K562 (cell line): ENCODE data around the gene SLC43A2. TPM values are rescaled to one million over a fixed set of nuclear protein-coding genes. Genes with fewer than 3 reads are reported as not detected.

Experiments
- ATAC-seq: fragments of 200-7000 bp; cut with Tn5 transposase; 3 replicates; pipeline ENCODE4 v1.9.1; 2020; ENCODE audit warnings: moderate library complexity
- BruUV-seq: library from RNA; stranded (reverse); fragments of 400-500 nt; replicated peaks from 2 replicates; lab custom pipeline; 2021; lab: Mats Ljungman, UMichigan
- CTCF ChIA-PET: fragments of 300-600 bp; formaldehyde crosslinking; extraction: SDS; loops from one replicate; lab custom pipeline; 2021; ENCODE audit warnings: low intra/inter-chr PET ratio; lab: Yijun Ruan, JAX
- POLR2A ChIA-PET: fragments of 300-600, 350-650 bp; sonication (Branson Sonifier 250); formaldehyde crosslinking; extraction: SDS; loops from one replicate; lab custom pipeline; 2021; ENCODE audit warnings: antibody characterized with exemption, inconsistent platforms; lab: Yijun Ruan, JAX
- DNase-seq, 4 experiments: peaks; one replicate each; pipeline versions ENCODE4 v3.0.0 to v3.0.0-alpha.2; 2011 to 2018; ENCODE audit warnings: low spot score in 3 of 4, mixed read lengths in 3 of 4; ENCODE audit errors: extremely low read depth in 1 of 4
- FAIRE-seq: peaks from 2 replicates; lab custom pipeline; 2011; peaks lifted over from hg19 to GRCh38; lab: Jason Lieb, UNC
- H2AFZ ChIP-seq: 2 replicates; pipeline ENCODE4 v1.6.0; 2011; ENCODE audit warnings: low read depth, low read length, control low read depth, inconsistent platforms
- H3K27ac ChIP-seq: fragments of 200-600 bp; 3 replicates; pipeline ENCODE4 v1.8.0; 2011; ENCODE audit warnings: low read depth, mild to moderate bottlenecking, control low read depth, inconsistent platforms, low read length, moderate library complexity, mixed read lengths; ENCODE audit errors: extremely low read depth
- H3K27me3 ChIP-seq, 2 experiments: fragments of 300-600 bp in 1 of 2; 2 replicates in 1 of 2; 3 replicates in 1 of 2; pipeline versions ENCODE4 v1.6.0 to v1.8.0; 2011; ENCODE audit warnings: inconsistent platforms in 2 of 2, low read length in 2 of 2, mild to moderate bottlenecking in 1 of 2, mixed read lengths in 1 of 2, moderate library complexity in 1 of 2; ENCODE audit not compliant: control insufficient read depth in 2 of 2, insufficient read depth in 2 of 2
- H3K36me3 ChIP-seq: fragments of 300-600 bp; 3 replicates; pipeline ENCODE4 v1.8.0; 2011; ENCODE audit warnings: mild to moderate bottlenecking, low read length, inconsistent platforms; ENCODE audit not compliant: control insufficient read depth, insufficient read depth
- H3K4me1 ChIP-seq, 2 experiments: fragments of 200-600 bp in 1 of 2; replicated peaks in 1 of 2; 2 replicates in 1 of 2; 3 replicates in 1 of 2; pipeline versions ENCODE4 v1.5.1 to v1.8.0; 2011; ENCODE audit warnings: inconsistent platforms in 2 of 2, low read length in 2 of 2, mild to moderate bottlenecking in 1 of 2, mixed read lengths in 1 of 2, moderate library complexity in 1 of 2; ENCODE audit not compliant: control insufficient read depth in 2 of 2, insufficient read depth in 2 of 2
- H3K4me2 ChIP-seq: 2 replicates; pipeline ENCODE4 v1.6.1; 2011; ENCODE audit warnings: low read length, control low read depth, inconsistent platforms, mixed read lengths; ENCODE audit not compliant: insufficient read depth
- H3K4me3 ChIP-seq: fragments of 200-600 bp; sonication (generic), shearing (Covaris generic); 2 replicates; pipeline ENCODE4 v1.5.1; 2016; ENCODE audit warnings: control low read depth, inconsistent platforms
- H3K79me2 ChIP-seq: fragments of 200-600 bp; 3 replicates; pipeline ENCODE4 v1.8.0; 2011; ENCODE audit warnings: low read length, inconsistent platforms; ENCODE audit not compliant: control insufficient read depth, insufficient read depth
- H3K9ac ChIP-seq, 2 experiments: 2 replicates each; pipeline versions ENCODE4 v1.6.0 to v1.6.1; 2011; ENCODE audit warnings: low read depth in 2 of 2, low read length in 2 of 2, control low read depth in 1 of 2, inconsistent platforms in 1 of 2, mild to moderate bottlenecking in 1 of 2, mixed read lengths in 1 of 2; ENCODE audit not compliant: insufficient read depth in 1 of 2
- H3K9me1 ChIP-seq: one replicate; pipeline ENCODE4 v1.6.0; 2011; ENCODE audit warnings: inconsistent platforms, mild to moderate bottlenecking, low read length, moderate library complexity; ENCODE audit not compliant: control insufficient read depth, insufficient read depth
- H3K9me3 ChIP-seq: replicated peaks from 2 replicates; pipeline ENCODE4 v1.5.1; 2011; ENCODE audit warnings: low read depth, low read length, inconsistent platforms; ENCODE audit not compliant: control insufficient read depth, insufficient read depth
- H4K20me1 ChIP-seq: replicated peaks from 2 replicates; pipeline ENCODE4 v1.6.1; 2011; ENCODE audit warnings: low read length, inconsistent platforms, mixed read lengths; ENCODE audit not compliant: control insufficient read depth, insufficient read depth
- HES1 ChIP-seq: fragments of 450-650 bp; IDR thresholded peaks from 2 replicates; pipeline ENCODE4 v1.6.1; 2016; ENCODE audit warnings: low read depth, mild to moderate bottlenecking, moderate library complexity
- KDM5B ChIP-seq: fragments of 200-600 bp; sonication (generic); IDR thresholded peaks from 2 replicates; pipeline ENCODE4 v1.6.1; 2012; ENCODE audit warnings: low read depth, mild to moderate bottlenecking, moderate library complexity, low read length, control low read depth, inconsistent platforms; ENCODE audit not compliant: insufficient replicate concordance
- MEIS2 ChIP-seq: fragments of 450-650 bp; IDR thresholded peaks from 2 replicates; pipeline ENCODE4 v1.6.1; 2014; ENCODE audit warnings: mild to moderate bottlenecking; ENCODE audit not compliant: partially characterized antibody
- PCBP1 ChIP-seq: fragments of 200-400 bp; formaldehyde crosslinking; IDR thresholded peaks from 2 replicates; pipeline ENCODE4 v1.6.1; 2018; ENCODE audit warnings: mild to moderate bottlenecking, low read depth, low read length; ENCODE audit not compliant: poor library complexity, severe bottlenecking
- POLR2G ChIP-seq: fragments of 200-400 bp; formaldehyde crosslinking; IDR thresholded peaks from 2 replicates; pipeline ENCODE4 v1.6.1; 2017; ENCODE audit warnings: low read depth, mild to moderate bottlenecking, antibody characterized with exemption, low read length, moderate library complexity
- PPARD ChIP-seq: fragments of 250-450 bp; sonication (Bioruptor Pico); IDR thresholded peaks from 2 replicates; pipeline ENCODE4 v1.8.0; 2022; ENCODE audit warnings: inconsistent platforms, mild to moderate bottlenecking, moderate library complexity
- RCOR1 ChIP-seq, 2 experiments: IDR thresholded peaks; 2 replicates each; pipeline ENCODE4 v1.6.1; 2012; ENCODE audit warnings: low read depth in 2 of 2, low read length in 2 of 2, borderline replicate concordance in 1 of 2, improper control_type of control experiment in 1 of 2
- SMAD4 ChIP-seq: fragments of 250-450 bp; sonication (Bioruptor Pico); conservative IDR thresholded peaks from 2 replicates; pipeline ENCODE4 v1.8.0; 2021; ENCODE audit warnings: inconsistent platforms, mild to moderate bottlenecking, moderate library complexity
- ZNF324 ChIP-seq: fragments of 250-450 bp; sonication (Bioruptor Pico); IDR thresholded peaks from 2 replicates; pipeline ENCODE4 v1.4.0; 2020; ENCODE audit warnings: mild to moderate bottlenecking
- WGBS: fragments of 100-300 bp; shearing (Covaris generic); methylation state at CpG from one replicate; pipeline ENCODE4 v1.1.6; 2016; ENCODE audit warnings: low coverage, mixed read lengths; ENCODE audit not compliant: insufficient coverage; ENCODE audit errors: missing lambda C conversion rate; 5-methylcytosine and 5-hydroxymethylcytosine counted together
- in situ Hi-C: fragments of 300-500 bp; cut with MboI; formaldehyde crosslinking; loops from 4 replicates; pipeline ENCODE4 v1.15.0; 2018; ENCODE audit warnings: inconsistent platforms, mixed read lengths
- intact Hi-C: fragments of 100-400 bp; cut with micrococcal nuclease; formaldehyde crosslinking; loops from 2 replicates; pipeline ENCODE4 v1.14.2; 2022
- polyA plus RNA-seq, 8 experiments: library from polyadenylated mRNA; depleted of rRNA in 4 of 8; stranded (reverse) in 5 of 8; unstranded in 3 of 8; fragments of >200 nt; fragmentation: Nextera tagmentation in 2 of 8; fragmentation: Illumina TruSeq in 1 of 8; extraction: Ambion mirVana in 2 of 8; extraction: Trizol in 1 of 8; gene quantifications; 2 replicates each; pipeline versions ENCODE4 v1.2.1 to v1.2.3, GENCODE V29; 2011 to 2014; ENCODE audit warnings: inconsistent platforms in 1 of 8, missing spikeins in 1 of 8
- total RNA-seq, 7 experiments: library from RNA; depleted of rRNA in 6 of 7; stranded (reverse); fragments of >200 nt in 6 of 7; fragmentation: Illumina TruSeq in 2 of 7; extraction: Trizol in 2 of 7; gene quantifications; 2 replicates each; pipeline versions ENCODE4 v1.2.1 to v1.2.3, GENCODE V29; 2011 to 2021; ENCODE audit warnings: low replicate concordance in 1 of 7
- TF ChIP-seq, protein P1 (sequence below): sonication (generic); IDR thresholded peaks from 2 replicates; pipeline ENCODE4 v1.6.1; 2016
- TF ChIP-seq, protein P2 (sequence below): fragments of 250-450 bp; sonication (Bioruptor Pico); IDR thresholded peaks from 2 replicates; pipeline ENCODE4 v1.5.0; 2021

The SLC43A2 gene
- total and polyA plus RNA-seq, 9 of the 15 experiments (the other 6 are each of a cell fraction or from before 2014, with no cell fraction given), result 0.03 to 10.2 (median 3.6) TPM

- DNase-seq, result no peak
- POLR2A ChIA-PET, result interaction anchor here (0.6 kb wide), 1 partner anchor 11 kb away, joined by 3 read pairs; the partner anchor contains the start of gene RILP
- intact Hi-C loops, result no loop called here
- H3K9me1 ChIP-seq, result no peaks in the 10 kb centered on the region
- peak overlapping the region in 1 of 2 experiments; percentile 55; a peak in 2 of 4 replicates for H3K9ac ChIP-seq
- no peaks in the 10 kb centered on the region for H4K20me1 ChIP-seq
- H3K9me3 ChIP-seq, result no peaks in the 10 kb centered on the region
- H3K36me3 ChIP-seq, result no peaks in the 10 kb centered on the region
- TF ChIP-seq POLR2G, result peak; percentile 55; the same call in 1 of the 2 replicates
- TF ChIP-seq KDM5B, result no peak
- TF ChIP-seq, all 486 proteins: peak for 1
- H3K4me2 ChIP-seq, result no peak overlapping the region
- 86% methylated on average over 13 of the region's 19 CpGs for WGBS
- no TSS peak for BruUV-seq
- no peak overlapping the region for H2AFZ ChIP-seq
- H3K4me1 ChIP-seq, result peaks cover 0 to 34% of the 10 kb centered on the region in 2 experiments; a peak in 2 of 5 replicates
- no peaks in the 10 kb centered on the region for H3K27me3 ChIP-seq
- in situ Hi-C loops, result no loop called here
- no peaks in the 10 kb centered on the region for H3K79me2 ChIP-seq
- no peak for ATAC-seq
- CTCF ChIA-PET, result no interaction called here
- no peak overlapping the region for H3K4me3 ChIP-seq
- H3K27ac ChIP-seq, result no peak overlapping the region
- FAIRE-seq, result no peak
Observed at GRCh38 chr17:1638624-1639300, 10.1 kb upstream of the SLC43A2 start.

GRCh38 chr17:1638171-1638590 lies 9.5 kb upstream of the SLC43A2 start:
- Histone ChIP-seq H3K79me2 (no peaks in the 10 kb centered on the region), H3K36me3 (no peaks in the 10 kb centered on the region), H3K4me2 (no peak overlapping the region), H3K9me1 (no peaks in the 10 kb centered on the region), H3K9me3 (no peaks in the 10 kb centered on the region), H4K20me1 (no peaks in the 10 kb centered on the region), H3K4me3 (no peak overlapping the region), H3K27me3 (no peaks in the 10 kb centered on the region), H3K9ac (no peak overlapping the region), H3K4me1 (peaks cover 0 to 29% of the 10 kb centered on the region in 2 experiments; a peak in 2 of 5 replicates), H2AFZ (no peak overlapping the region), H3K27ac (no peak overlapping the region)
- in situ Hi-C loops (no loop called here), intact Hi-C loops (no loop called here)
- DNase-seq (no peak), ATAC-seq (no peak), FAIRE-seq (no peak)
- WGBS, result 61% methylated on average over 8 of the region's 17 CpGs
- ChIA-PET POLR2A (interaction anchor here (0.6 kb wide), 1 partner anchor 11 kb away, joined by 3 read pairs; the partner anchor contains the start of gene RILP), CTCF (no interaction called here)
- BruUV-seq, result no TSS peak
- TF ChIP-seq PCBP1 (no peak), ZNF324 (no peak), HES1 (no peak), MEIS2 (no peak), RCOR1 (IDR thresholded peaks at IDR 0.05; ENCODE audit: borderline replicate concordance in 1 of 2, low read depth in 2 of 2, low read length in 2 of 2) (no peak), PPARD (CRISPR knock-in tag) (no peak), SMAD4 (CRISPR knock-in tag) (no peak)
- TF ChIP-seq, protein P1, sequence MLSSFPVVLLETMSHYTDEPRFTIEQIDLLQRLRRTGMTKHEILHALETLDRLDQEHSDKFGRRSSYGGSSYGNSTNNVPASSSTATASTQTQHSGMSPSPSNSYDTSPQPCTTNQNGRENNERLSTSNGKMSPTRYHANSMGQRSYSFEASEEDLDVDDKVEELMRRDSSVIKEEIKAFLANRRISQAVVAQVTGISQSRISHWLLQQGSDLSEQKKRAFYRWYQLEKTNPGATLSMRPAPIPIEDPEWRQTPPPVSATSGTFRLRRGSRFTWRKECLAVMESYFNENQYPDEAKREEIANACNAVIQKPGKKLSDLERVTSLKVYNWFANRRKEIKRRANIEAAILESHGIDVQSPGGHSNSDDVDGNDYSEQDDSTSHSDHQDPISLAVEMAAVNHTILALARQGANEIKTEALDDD, result no peak
- TF ChIP-seq, protein P2, sequence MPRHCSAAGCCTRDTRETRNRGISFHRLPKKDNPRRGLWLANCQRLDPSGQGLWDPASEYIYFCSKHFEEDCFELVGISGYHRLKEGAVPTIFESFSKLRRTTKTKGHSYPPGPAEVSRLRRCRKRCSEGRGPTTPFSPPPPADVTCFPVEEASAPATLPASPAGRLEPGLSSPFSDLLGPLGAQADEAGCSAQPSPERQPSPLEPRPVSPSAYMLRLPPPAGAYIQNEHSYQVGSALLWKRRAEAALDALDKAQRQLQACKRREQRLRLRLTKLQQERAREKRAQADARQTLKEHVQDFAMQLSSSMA (CRISPR knock-in tag), result no peak
